ENCODE results near the gene PARL.

The PARL gene

GRCh38 chr3:183907911-183908331, 23.2 kb upstream of the PARL start:
- no peak overlapping the region for H3K4me3 ChIP-seq (ENCODE audit: low read depth, low read length)
- no peak for DNase-seq (ENCODE audit: low read depth, low spot score)
- TF ChIP-seq CTCF (IDR thresholded peaks at IDR 0.05; ENCODE audit: insufficient read depth, low read length, missing control alignments): no peak
- CTCF ChIA-PET: interaction anchor here (1.1 to 1.3 kb wide), 3 partner anchors 12 to 110 kb away, joined by 3 to 5 read pairs (median 3); no protein-coding TSS in a partner anchor
- POLR2A ChIA-PET: no interaction called here

- ChIA-PET CTCF (interaction anchor here (1.1 to 1.3 kb wide), 2 partner anchors 12 to 111 kb away, joined by 3 to 5 read pairs; no protein-coding TSS in a partner anchor), POLR2A (no interaction called here)
- TF ChIP-seq CTCF (IDR thresholded peaks at IDR 0.05; ENCODE audit: insufficient read depth, low read length, missing control alignments): no peak
- H3K4me3 ChIP-seq (ENCODE audit: low read depth, low read length): no peak overlapping the region
- no peak for DNase-seq (ENCODE audit: low read depth, low spot score)
Measured at GRCh38 chr3:183907176-183907575, 22.5 kb upstream of the PARL start.

- no peak overlapping the region for H3K4me3 ChIP-seq (ENCODE audit: low read depth, low read length)
- TF ChIP-seq CTCF (IDR thresholded peaks at IDR 0.05; ENCODE audit: insufficient read depth, low read length, missing control alignments): no peak
- CTCF ChIA-PET: interaction anchor here (0.6 to 1.5 kb wide), 9 partner anchors 8 to 345 kb away, joined by 3 to 12 read pairs (median 3); partner anchors contain the start of gene ABCC5
- POLR2A ChIA-PET: no interaction called here
- no peak for DNase-seq (ENCODE audit: low read depth, low spot score)
Measured at GRCh38 chr3:183906234-183906921, 21.7 kb upstream of the PARL start.

GRCh38 chr3:183904833-183905780, 20.4 kb upstream of the PARL start:
- ChIA-PET CTCF (interaction anchor here (0.6 to 1.9 kb wide), 11 partner anchors 9 to 432 kb away, joined by 3 to 12 read pairs (median 4); partner anchors contain the start of genes ABCC5 and EEF1AKMT4), POLR2A (no interaction called here)
- DNase-seq (ENCODE audit: low read depth, low spot score): no peak

GRCh38 chr3:183898028-183898431, 13.3 kb upstream of the PARL start:
- ChIA-PET POLR2A (no interaction called here), CTCF (interaction anchor here (0.6 to 5.0 kb wide), 15 partner anchors 8 to 616 kb away, joined by 3 to 73 read pairs (median 4); partner anchors contain the start of genes ABCC5, EEF1AKMT4 and PARL)
- DNase-seq (ENCODE audit: low read depth, low spot score): no peak
- TF ChIP-seq CTCF (IDR thresholded peaks at IDR 0.05; ENCODE audit: insufficient read depth, low read length, missing control alignments): no peak
- H3K4me3 ChIP-seq (ENCODE audit: low read depth, low read length): no peak overlapping the region

More at GRCh38 chr3:183904833-183905780, 20.4 kb upstream of the PARL start:
- TF ChIP-seq CTCF (IDR thresholded peaks at IDR 0.05; ENCODE audit: insufficient read depth, low read length, missing control alignments): no peak
- no peak overlapping the region for H3K4me3 ChIP-seq (ENCODE audit: low read depth, low read length)
